H9 (cell line): ENCODE data around the gene TMEM233. TPM values are rescaled to one million over a fixed set of nuclear protein-coding genes. Genes with fewer than 3 reads are reported as not detected.

Experiments used
- DNase-seq: peaks from one replicate; pipeline ENCODE4 v3.0.0-alpha.2; 2017
- H2AFZ ChIP-seq: one replicate; pipeline ENCODE4 v1.6.1; 2013; ENCODE audit warnings: mild to moderate bottlenecking, low read length, control low read depth, moderate library complexity
- H2AK5ac ChIP-seq: 2 replicates; pipeline ENCODE4 v1.6.1; 2013; ENCODE audit warnings: low read length, control low read depth, mixed read lengths; ENCODE audit not compliant: insufficient read length
- H2BK120ac ChIP-seq: one replicate; pipeline ENCODE4 v1.6.1; 2013; ENCODE audit warnings: low read depth, mild to moderate bottlenecking, low read length, control low read depth, inconsistent platforms; ENCODE audit not compliant: poor library complexity, severe bottlenecking
- H2BK12ac ChIP-seq: 2 replicates; pipeline ENCODE4 v1.6.1; 2013; ENCODE audit warnings: low read length, control low read depth, mixed read lengths, low read depth; ENCODE audit not compliant: insufficient read length
- H2BK15ac ChIP-seq: 2 replicates; pipeline ENCODE4 v1.6.1; 2013; ENCODE audit warnings: low read depth, low read length, control low read depth
- H2BK20ac ChIP-seq: one replicate; pipeline ENCODE4 v1.6.1; 2013; ENCODE audit warnings: low read depth, mild to moderate bottlenecking, low read length, control low read depth, inconsistent platforms; ENCODE audit not compliant: poor library complexity, severe bottlenecking
- H2BK5ac ChIP-seq: 2 replicates; pipeline ENCODE4 v1.6.1; 2013; ENCODE audit warnings: low read length, control low read depth, mixed read lengths; ENCODE audit not compliant: insufficient read length
- H3K14ac ChIP-seq: 2 replicates; pipeline ENCODE4 v1.6.1; 2013; ENCODE audit warnings: low read length, control low read depth; ENCODE audit not compliant: insufficient read depth
- H3K18ac ChIP-seq: 2 replicates; pipeline ENCODE4 v1.6.1; 2013; ENCODE audit warnings: low read depth, mild to moderate bottlenecking, mixed read lengths, low read length, control low read depth; ENCODE audit not compliant: insufficient read length
- H3K23ac ChIP-seq: 2 replicates; pipeline ENCODE4 v1.6.1; 2013; ENCODE audit warnings: low read length, control low read depth, mixed read lengths, low read depth; ENCODE audit not compliant: insufficient read length
- H3K23me2 ChIP-seq: 2 replicates; pipeline ENCODE4 v1.6.1; 2013; ENCODE audit warnings: low read depth, mild to moderate bottlenecking, mixed read lengths, low read length, control low read depth; ENCODE audit not compliant: insufficient read length, poor library complexity, severe bottlenecking
- H3K27ac ChIP-seq: 2 replicates; pipeline ENCODE4 v1.5.1; 2013; ENCODE audit warnings: low read length, control low read depth, mixed read lengths, low read depth; ENCODE audit not compliant: insufficient read length
- H3K27me3 ChIP-seq: 2 replicates; pipeline ENCODE4 v1.6.1; 2013; ENCODE audit warnings: low read length, control low read depth, inconsistent platforms; ENCODE audit not compliant: insufficient read depth
- H3K4ac ChIP-seq: 2 replicates; pipeline ENCODE4 v1.6.1; 2013; ENCODE audit warnings: low read depth, mild to moderate bottlenecking, control low read depth, inconsistent platforms, low read length, moderate library complexity
- H3K4me1 ChIP-seq: 2 replicates; pipeline ENCODE4 v1.6.1; 2013; ENCODE audit warnings: low read length, control low read depth, inconsistent platforms; ENCODE audit not compliant: insufficient read depth
- H3K4me2 ChIP-seq: 2 replicates; pipeline ENCODE4 v1.6.1; 2013; ENCODE audit warnings: low read length, control low read depth, mixed read lengths; ENCODE audit not compliant: insufficient read length, insufficient read depth
- H3K56ac ChIP-seq: 2 replicates; pipeline ENCODE4 v1.6.1; 2013; ENCODE audit warnings: low read depth, mild to moderate bottlenecking, mixed read lengths, low read length, control low read depth; ENCODE audit not compliant: insufficient read length
- H3K79me1 ChIP-seq: 2 replicates; pipeline ENCODE4 v1.6.1; 2013; ENCODE audit warnings: low read depth, mild to moderate bottlenecking, moderate library complexity, low read length, control low read depth, inconsistent platforms; ENCODE audit not compliant: insufficient read depth, poor library complexity, severe bottlenecking
- H3K79me2 ChIP-seq: 2 replicates; pipeline ENCODE4 v1.6.1; 2013; ENCODE audit warnings: low read length, control low read depth, inconsistent platforms; ENCODE audit not compliant: insufficient read depth
- H3K9ac ChIP-seq: 2 replicates; pipeline ENCODE4 v1.6.1; 2013; ENCODE audit warnings: low read length, control low read depth, mixed read lengths; ENCODE audit not compliant: insufficient read length; ENCODE audit errors: extremely low read depth
- H3K9me3 ChIP-seq: one replicate; pipeline ENCODE4 v1.6.1; 2013; ENCODE audit warnings: low read depth, low read length, inconsistent platforms; ENCODE audit not compliant: control insufficient read depth
- H3T11ph ChIP-seq: one replicate; pipeline ENCODE4 v1.6.1; 2013; ENCODE audit warnings: mild to moderate bottlenecking, low read length, control low read depth, inconsistent platforms
- H4K20me1 ChIP-seq: one replicate; pipeline ENCODE4 v1.6.1; 2013; ENCODE audit not compliant: control insufficient read depth, insufficient read length, insufficient read depth
- H4K5ac ChIP-seq: 2 replicates; pipeline ENCODE4 v1.6.1; 2013; ENCODE audit warnings: low read depth, mild to moderate bottlenecking, mixed read lengths, low read length, control low read depth; ENCODE audit not compliant: insufficient read length
- H4K8ac ChIP-seq: replicated peaks from 2 replicates; pipeline ENCODE4 v1.6.1; 2013; ENCODE audit warnings: low read length, control low read depth, mixed read lengths, low read depth; ENCODE audit not compliant: insufficient read length
- H4K91ac ChIP-seq: 2 replicates; pipeline ENCODE4 v1.6.1; 2013; ENCODE audit warnings: low read depth, mild to moderate bottlenecking, moderate library complexity, mixed read lengths, low read length, control low read depth; ENCODE audit not compliant: insufficient read length
- H3K27ac Mint-ChIP-seq, 3 experiments: 2 replicates in 2 of 3; 3 replicates in 1 of 3; pipeline ENCODE4 v1.8.0; 2020 to 2021; ENCODE audit warnings: mixed read lengths in 3 of 3, mild to moderate bottlenecking in 1 of 3, moderate library complexity in 1 of 3
- H3K27me3 Mint-ChIP-seq: 2 replicates; pipeline ENCODE4 v1.8.0; 2021; ENCODE audit warnings: low read depth, mild to moderate bottlenecking, moderate library complexity, mixed read lengths
- H3K36me3 Mint-ChIP-seq, 3 experiments: 2 replicates in 2 of 3; 3 replicates in 1 of 3; pipeline ENCODE4 v1.8.0; 2020 to 2021; ENCODE audit warnings: low read depth in 3 of 3, mixed read lengths in 3 of 3; ENCODE audit not compliant: insufficient read depth in 1 of 3
- H3K4me1 Mint-ChIP-seq, 2 experiments: 2 replicates each; pipeline ENCODE4 v1.8.0; 2020; ENCODE audit warnings: mixed read lengths in 2 of 2
- H3K4me3 Mint-ChIP-seq, 2 experiments: 2 replicates in 1 of 2; 3 replicates in 1 of 2; pipeline ENCODE4 v1.8.0; 2020 to 2021; ENCODE audit warnings: mild to moderate bottlenecking in 2 of 2, mixed read lengths in 2 of 2, moderate library complexity in 1 of 2
- H3K9me3 Mint-ChIP-seq, 2 experiments: 2 replicates in 1 of 2; 3 replicates in 1 of 2; pipeline ENCODE4 v1.8.0; 2020; ENCODE audit warnings: mild to moderate bottlenecking in 2 of 2, mixed read lengths in 2 of 2, moderate library complexity in 1 of 2
- CTCF ChIP-seq: fragments of 200-600 bp; sonication (generic); conservative IDR thresholded peaks from 3 replicates; pipeline ENCODE4 v1.8.0; 2021; ENCODE audit warnings: antibody characterized with exemption, mild to moderate bottlenecking
- WGBS: extraction: QIAGEN DNeasy Blood & Tissue Kit; methylation state at CpG from one replicate; pipeline ENCODE4 v1.1.7; 2013; ENCODE audit warnings: missing lambda C conversion rate, low lambda C conversion rate, mixed read lengths; ENCODE audit not compliant: insufficient read length; ENCODE audit errors: extremely low coverage; 5-methylcytosine and 5-hydroxymethylcytosine counted together
- total RNA-seq: library from RNA; stranded (reverse); gene quantifications from 2 replicates; pipeline ENCODE4 v1.2.1, GENCODE V29; 2021

TMEM233 gene
- total RNA-seq, 1 experiment from 2014 or later: not detected

- DNase-seq: no peak
- WGBS: no CpG with 5 or more reads among the region's 9 CpGs
- no peak overlapping the region for H2BK5ac ChIP-seq
Measured at GRCh38 chr12:119676022-119676421, 82.4 kb downstream of the TMEM233 start.

More at GRCh38 chr12:119676022-119676421, 82.4 kb downstream of the TMEM233 start:
- H3K14ac ChIP-seq: no peak overlapping the region
- H4K5ac ChIP-seq: no peak overlapping the region
- H3K56ac ChIP-seq: no peak overlapping the region
- H3K79me1 ChIP-seq: no peaks in the 10 kb centered on the region
- no peak overlapping the region for H2AK5ac ChIP-seq
- H3K4me1 ChIP-seq: no peaks in the 10 kb centered on the region
- no peaks in the 10 kb centered on the region for H4K20me1 ChIP-seq
- H3T11ph ChIP-seq: no peak overlapping the region
- H3K27me3 ChIP-seq: no peaks in the 10 kb centered on the region
- no peak overlapping the region for H2BK120ac ChIP-seq
- H3K27ac ChIP-seq: no peak overlapping the region
- Mint-ChIP-seq H3K36me3 (peaks cover 73 to 100% (median 90%) of the 10 kb centered on the region in 3 experiments), H3K9me3 (no peaks in the 10 kb centered on the region), H3K4me3 (no peak overlapping the region), H3K4me1 (peaks cover 5 to 22% of the 10 kb centered on the region in 2 experiments), H3K27ac (no peak overlapping the region), H3K27me3 (no peaks in the 10 kb centered on the region)
- H2BK12ac ChIP-seq: no peak overlapping the region
- H3K9me3 ChIP-seq: no peaks in the 10 kb centered on the region
- H2AFZ ChIP-seq: no peak overlapping the region
- no peaks in the 10 kb centered on the region for H3K79me2 ChIP-seq
- H3K4ac ChIP-seq: no peak overlapping the region
- H3K4me2 ChIP-seq: no peak overlapping the region
- H4K91ac ChIP-seq: no peak overlapping the region
- no peak overlapping the region for H4K8ac ChIP-seq
- H3K23me2 ChIP-seq: no peaks in the 10 kb centered on the region
- no peak overlapping the region for H3K18ac ChIP-seq
- H3K23ac ChIP-seq: no peak overlapping the region
- H3K9ac ChIP-seq: no peak overlapping the region
- H2BK20ac ChIP-seq: no peak overlapping the region
- H2BK15ac ChIP-seq: no peak overlapping the region
- no peak for TF ChIP-seq CTCF
